ENCODE measurements around the gene FOXG1.

DNA sequence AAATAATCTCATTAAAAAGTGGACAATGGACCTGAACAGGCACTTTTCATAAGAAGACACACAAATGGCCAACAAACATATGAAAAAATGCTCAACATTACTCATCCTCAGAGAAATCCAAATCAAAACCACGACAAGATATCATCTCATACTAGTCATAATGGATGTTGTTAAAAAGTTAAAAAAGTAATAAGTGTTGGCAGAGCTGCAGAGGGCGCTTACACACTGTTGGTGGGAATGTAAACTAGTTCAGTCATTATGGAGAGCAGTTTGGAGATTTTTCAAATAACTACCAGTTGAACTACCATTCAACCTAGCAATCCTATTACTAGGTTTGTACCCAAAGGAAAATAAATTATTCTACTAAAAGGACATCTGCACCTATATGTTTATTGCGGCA is 47.2 kb downstream of the FOXG1 start:
- TF ChIP-seq CTCF (IDR thresholded peaks at IDR 0.05) (no peak), POLR2A (IDR thresholded peaks at IDR 0.05) (no peak)

All from esophagus squamous epithelium (tissue), 4 donors.